Cardiac fibroblast (primary cell): ENCODE measurements around the gene SLC4A1.

ENCODE experiments used
- DNase-seq, 2 donors: peaks; one replicate each; pipeline versions ENCODE4 v3.0.0 to v3.0.0-alpha.2; 2010; ENCODE audit warnings: low read depth in 2 of 2
- H3K4me3 ChIP-seq, 2 donors: replicated peaks in 1 of 2; 1 replicate in 1 of 2; 2 replicates in 1 of 2; pipeline ENCODE4 v1.5.1; 2011; ENCODE audit warnings: low read depth in 2 of 2, low read length in 2 of 2, mild to moderate bottlenecking in 2 of 2, moderate library complexity in 1 of 2
- TF ChIP-seq, protein P1 (sequence below): IDR thresholded peaks from one replicate; pipeline ENCODE4 v1.5.1; 2011; ENCODE audit warnings: low read depth, mild to moderate bottlenecking, low read length, inconsistent platforms

Gene SLC4A1

DNA sequence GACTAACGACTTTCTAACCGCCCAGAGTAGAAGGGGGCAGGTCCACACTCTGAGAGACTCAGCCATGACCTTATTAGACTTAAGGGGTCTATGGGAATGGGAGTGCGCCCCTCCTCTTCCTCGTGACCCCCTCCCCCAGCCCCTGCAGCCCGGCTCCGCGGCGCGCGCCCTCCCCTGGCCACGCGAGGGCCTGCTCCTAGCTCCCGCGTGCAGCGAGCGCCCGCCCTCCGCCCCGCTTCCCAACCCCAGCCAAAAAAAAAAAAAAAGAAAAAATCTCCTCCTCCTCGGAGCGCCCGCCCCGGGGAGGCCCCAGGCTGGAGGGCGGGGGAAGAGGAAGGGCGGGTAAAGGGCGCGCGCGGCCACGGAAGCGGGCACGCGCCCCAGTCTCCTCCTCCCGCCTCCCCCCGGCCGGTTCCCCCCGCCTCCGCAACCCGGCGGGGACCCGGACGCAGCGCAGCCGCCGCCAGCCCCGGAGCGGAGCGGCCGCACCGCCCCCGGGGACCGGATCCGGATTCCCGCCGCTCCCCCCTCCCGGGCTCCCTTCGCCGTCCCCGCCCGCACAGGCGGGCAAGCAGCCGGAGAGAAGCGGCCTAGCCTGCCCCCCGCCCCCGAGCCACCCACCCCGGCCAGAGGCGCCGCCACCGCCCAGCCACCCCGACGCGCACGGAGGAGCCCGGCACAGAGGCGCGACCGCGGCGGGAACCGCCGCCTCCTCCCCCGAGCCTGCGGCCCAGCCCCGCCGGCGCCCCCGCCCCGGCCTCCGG, 49.4 kb downstream of the SLC4A1 start:
- TF ChIP-seq, protein P1, sequence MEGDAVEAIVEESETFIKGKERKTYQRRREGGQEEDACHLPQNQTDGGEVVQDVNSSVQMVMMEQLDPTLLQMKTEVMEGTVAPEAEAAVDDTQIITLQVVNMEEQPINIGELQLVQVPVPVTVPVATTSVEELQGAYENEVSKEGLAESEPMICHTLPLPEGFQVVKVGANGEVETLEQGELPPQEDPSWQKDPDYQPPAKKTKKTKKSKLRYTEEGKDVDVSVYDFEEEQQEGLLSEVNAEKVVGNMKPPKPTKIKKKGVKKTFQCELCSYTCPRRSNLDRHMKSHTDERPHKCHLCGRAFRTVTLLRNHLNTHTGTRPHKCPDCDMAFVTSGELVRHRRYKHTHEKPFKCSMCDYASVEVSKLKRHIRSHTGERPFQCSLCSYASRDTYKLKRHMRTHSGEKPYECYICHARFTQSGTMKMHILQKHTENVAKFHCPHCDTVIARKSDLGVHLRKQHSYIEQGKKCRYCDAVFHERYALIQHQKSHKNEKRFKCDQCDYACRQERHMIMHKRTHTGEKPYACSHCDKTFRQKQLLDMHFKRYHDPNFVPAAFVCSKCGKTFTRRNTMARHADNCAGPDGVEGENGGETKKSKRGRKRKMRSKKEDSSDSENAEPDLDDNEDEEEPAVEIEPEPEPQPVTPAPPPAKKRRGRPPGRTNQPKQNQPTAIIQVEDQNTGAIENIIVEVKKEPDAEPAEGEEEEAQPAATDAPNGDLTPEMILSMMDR: peak; percentile 31
- H3K4me3 ChIP-seq: peak overlapping the region; percentile 53 to 89
- DNase-seq: peak; percentile 90 to 94

- TF ChIP-seq, protein P1: no peak
- no peak for DNase-seq
- H3K4me3 ChIP-seq: peak overlapping the region; percentile 53 to 89
Observed at GRCh38 chr17:44217738-44218343, 50.1 kb downstream of the SLC4A1 start.

DNA sequence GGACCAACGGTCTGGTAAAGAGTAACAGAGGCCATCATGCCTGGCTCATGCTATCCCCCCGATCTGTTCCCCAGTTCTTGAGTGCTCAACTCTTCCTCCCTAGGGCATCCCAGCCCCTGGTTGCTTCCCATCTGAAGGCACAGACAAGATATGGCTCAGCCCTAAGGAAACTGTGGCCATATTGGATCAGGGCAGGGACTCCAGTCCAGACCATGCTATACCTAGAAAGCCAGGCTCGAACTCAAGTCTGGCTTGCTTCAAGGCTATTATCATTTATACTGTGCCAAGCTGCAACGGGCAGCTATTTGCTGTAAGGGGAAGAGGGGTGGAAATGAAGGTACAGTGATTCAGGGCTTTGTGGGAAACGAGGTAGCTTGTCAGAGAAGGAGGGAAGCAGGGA, 51.2 kb downstream of the SLC4A1 start:
- DNase-seq: no peak
- TF ChIP-seq, protein P1: no peak
- no peak overlapping the region for H3K4me3 ChIP-seq

- DNase-seq: no peak
Observed at GRCh38 chr17:44216173-44216572, 51.8 kb downstream of the SLC4A1 start.

GRCh38 chr17:44214896-44215295, 53.0 kb downstream of the SLC4A1 start:
- no peak for DNase-seq

More at GRCh38 chr17:44216173-44216572, 51.8 kb downstream of the SLC4A1 start:
- H3K4me3 ChIP-seq: no peak overlapping the region
- TF ChIP-seq, protein P1: no peak

GRCh38 chr17:44214230-44214494, 53.8 kb downstream of the SLC4A1 start:
- no peak overlapping the region for H3K4me3 ChIP-seq
- TF ChIP-seq, protein P1: no peak
- no peak for DNase-seq

More at GRCh38 chr17:44214896-44215295, 53.0 kb downstream of the SLC4A1 start:
- no peak overlapping the region for H3K4me3 ChIP-seq
- TF ChIP-seq, protein P1: no peak
